ENCODE measurements around the gene CEP170B.
A peak's percentile ranks its signal among the peaks of the same experiment; 100 is the strongest.
"Not testable (repeated sequence)": the region's sequence is repeated elsewhere in the genome, so short reads cannot be mapped to it uniquely, and the experiment has no call there.

CEP170B gene

DNA sequence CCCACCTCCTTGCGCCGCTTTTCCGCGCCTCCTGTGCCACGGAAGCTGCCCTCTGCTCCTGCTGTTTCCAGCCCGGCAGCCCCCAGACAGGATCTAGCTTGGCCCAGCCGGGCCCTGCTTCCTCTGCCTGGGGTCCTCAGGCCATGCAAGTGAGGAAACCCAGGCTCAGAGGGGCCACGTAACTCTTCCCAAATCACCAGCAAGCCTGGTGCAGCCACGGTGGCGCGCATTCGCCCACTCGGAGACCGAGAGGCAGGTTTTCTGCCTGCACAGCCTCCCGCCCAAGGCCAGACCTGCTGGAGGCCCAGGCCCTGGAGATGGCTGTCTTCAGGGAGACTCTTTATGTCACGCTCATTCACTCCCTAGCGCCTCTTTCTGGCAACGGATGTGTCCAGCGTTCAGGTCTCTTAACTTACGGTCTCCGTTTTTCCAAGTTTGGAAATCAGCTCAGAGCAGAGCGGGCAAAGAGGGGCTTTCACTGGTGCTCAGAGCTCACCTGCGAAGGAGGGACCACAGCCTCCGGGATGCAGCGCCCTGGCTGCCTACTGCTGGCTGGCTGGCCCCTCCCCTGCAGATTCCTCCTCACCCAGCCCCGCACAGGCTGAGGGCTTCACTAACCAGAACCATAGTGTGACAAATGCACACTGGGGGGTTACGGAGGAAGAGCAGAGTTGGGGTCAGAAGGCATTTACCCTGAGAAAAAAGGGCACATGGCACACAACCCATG is 20.6 kb upstream of the CEP170B start:
- peak; percentile 61 for DNase-seq (ENCODE audit: low spot score)

DNA sequence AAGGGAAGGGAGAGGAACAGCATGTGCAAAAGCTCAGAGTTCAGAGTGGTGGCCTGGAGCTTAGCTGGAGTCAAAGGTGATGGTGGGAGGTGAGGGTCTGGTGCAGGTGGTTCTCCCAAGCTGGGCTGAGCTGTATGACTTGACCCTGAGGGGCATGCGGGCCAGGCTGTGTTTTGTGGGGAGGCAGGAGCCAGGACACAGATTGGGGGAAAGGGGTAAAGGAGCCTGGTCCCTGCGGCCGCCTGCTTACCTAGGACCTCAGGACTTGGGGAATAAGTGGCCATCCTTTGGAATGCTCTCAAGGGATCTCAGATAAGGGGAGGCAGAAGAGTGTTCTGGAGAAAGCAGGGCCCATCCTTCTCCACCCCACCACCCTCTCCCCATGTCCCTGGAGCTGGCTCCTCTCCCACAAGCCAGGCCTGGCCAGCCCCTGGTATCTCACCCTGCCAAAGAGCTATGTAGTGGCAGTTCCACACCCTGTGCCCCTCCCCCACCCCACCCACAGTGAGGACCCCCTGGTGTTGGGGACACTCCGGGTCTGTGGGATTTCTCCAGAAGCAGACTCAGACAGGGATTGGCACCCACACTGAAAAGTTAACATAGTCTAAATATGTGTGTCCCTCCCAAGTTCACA is 19.9 kb upstream of the CEP170B start:
- DNase-seq (ENCODE audit: low spot score) = no peak

DNA sequence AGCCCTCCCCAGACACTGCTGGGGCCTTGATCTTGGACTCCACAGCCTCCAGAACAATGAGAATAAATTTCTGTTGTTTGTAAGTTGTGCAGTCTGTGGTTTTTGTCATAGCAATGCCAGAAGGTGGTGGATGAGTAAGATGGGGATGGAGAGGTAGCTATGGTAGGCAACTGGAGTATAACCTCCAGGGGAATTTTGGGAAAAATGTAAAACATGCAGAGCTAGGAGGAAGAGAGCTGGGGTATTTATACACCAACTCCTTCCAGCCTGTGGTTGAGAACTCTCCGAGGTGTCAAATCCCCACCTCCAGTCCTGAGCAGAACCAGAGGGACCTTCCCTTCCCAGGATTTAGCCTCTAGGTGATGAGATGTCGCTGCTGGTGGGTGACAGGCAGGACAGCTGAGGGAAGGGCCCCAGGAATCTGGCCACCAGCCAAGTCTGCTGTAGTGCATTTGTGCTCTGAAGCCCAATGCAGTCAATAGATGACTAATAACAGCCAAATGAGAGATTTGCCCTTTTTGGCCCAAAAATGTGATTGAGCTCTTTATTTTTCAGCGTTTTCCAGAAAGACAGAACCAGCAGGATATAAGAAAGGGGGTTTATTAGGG is 19.1 kb upstream of the CEP170B start:
- DNase-seq (ENCODE audit: low spot score) = no peak

DNA sequence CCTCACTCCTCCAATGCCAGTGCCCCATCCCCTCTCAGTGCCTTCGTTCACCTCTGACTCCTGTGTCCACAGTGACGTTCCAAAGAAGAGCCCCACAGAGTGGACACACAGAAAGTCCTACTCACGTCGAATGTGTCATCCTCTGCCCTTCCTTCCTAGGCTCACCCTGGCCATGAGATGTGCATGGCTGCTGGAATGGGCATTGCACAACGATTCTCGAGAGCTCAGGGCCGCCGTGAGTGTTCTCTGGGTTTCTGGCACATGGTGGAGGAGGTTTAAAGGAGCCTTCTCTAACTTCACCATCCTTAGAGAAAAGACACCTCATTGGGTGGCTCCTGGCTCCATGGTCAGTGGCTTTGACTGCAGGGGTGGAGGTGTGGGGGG is 12.8 kb upstream of the CEP170B start:
- no peak for DNase-seq (ENCODE audit: low spot score)

DNA sequence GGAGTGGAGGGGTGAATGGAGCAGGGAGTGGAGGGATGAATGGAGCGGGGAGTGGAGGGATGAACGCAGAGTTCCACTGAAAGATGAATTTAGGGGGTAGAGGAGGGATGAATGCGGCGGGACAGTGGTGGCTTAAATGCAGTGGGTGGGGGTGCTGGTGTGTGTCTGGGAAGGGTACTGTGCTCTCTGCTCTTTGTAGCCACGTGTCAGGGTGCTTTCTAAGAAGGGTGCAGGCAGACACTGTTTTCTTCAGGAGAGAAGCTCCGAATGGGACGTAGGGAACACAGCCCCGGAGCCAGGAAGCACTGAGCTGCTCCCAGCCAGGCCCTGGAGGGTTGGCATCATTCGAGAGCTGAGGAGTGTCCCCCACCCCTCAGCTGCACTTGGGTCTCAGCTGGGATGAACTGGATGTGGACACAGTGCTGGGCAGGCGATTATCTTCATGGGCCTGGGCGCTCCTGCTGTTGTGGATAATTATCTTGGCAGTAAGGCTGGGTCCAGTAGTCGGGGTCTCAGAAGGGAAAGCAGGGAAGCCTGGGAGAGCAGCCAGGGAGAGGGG is 9.5 kb upstream of the CEP170B start:
- no peak for DNase-seq (ENCODE audit: low spot score)

DNA sequence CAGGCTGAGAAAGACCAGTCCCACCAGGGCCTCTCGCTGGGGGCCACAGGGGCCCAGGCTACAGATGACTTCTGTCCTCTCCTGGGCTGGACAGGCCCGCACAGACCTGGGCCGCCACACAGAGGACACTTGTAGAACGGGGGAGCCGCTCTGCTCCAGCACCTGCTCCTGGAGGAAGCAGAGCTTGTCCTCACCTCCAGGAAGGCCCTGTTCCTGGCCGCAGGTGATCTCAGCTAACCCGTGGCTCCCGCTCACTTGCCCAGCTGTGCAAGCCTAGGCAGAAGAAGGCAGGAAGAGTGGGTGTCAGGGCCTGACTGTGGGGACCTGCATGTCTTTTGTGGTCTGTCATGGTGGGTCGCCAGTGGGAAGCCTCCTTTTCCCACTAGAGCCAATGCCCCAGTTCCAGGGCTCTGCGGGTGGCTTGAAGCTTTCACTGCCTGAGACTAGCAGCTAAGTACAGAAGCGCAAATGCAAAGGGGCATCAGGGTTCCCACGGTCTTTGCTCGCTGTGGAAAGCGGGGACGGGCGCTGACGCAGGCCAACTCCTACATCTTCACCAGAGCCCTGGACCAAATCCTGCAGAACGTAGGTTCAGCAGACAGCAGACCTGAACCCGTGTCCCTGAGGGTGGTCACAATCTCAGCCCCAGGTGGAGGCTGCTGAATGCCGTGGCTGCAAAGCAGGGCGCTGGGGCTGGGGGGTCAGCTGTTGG is 8.8 kb upstream of the CEP170B start:
- DNase-seq (ENCODE audit: low spot score) = no peak

DNA sequence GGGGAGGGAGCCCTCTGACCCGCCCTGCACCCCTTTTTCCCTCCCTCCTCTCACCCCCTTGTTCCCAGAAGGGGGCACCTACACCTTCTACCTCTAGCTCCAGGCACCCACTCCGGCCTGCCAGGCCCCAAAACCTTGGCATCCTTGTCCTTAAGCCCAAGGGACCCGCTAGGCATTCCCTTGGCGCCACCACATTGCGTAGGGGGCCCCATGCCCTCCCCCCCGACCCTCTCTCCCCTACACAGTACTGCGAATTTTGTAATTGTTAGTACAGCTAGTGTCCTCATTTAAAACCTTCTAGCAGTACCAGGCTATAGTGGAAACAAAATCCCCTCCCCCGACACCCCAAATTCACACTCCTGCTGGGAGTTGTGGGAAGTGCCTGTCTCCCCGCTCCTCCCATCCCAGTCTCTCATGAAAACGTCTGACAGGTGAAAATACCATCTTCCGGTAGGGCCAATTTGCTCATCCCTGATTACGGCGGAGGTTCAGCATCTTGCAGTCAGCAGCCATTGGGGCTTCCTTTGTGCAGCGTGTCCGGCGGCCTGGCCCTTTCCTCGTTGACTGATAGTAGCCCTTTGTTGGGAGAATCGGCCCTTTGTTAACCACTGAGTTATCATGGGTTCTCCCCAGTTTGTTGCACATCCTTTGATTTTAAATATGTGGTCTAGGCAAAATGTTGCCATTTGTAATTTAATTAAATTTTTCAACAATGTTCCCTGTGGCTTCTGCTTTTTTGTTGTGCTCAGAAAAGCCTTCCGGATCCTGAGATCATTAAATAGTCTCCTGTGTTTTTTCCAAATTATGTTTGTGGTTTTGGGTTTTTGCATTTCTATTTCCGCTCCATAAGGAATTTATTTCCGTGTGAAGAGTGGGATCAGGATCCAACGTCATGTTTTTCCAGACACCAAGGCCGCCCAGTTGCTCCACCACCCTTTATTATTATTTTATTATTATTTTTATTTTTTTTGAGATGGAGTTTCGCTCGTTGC is 7.9 kb upstream of the CEP170B start:
- DNase-seq (ENCODE audit: low spot score) = no peak

DNA sequence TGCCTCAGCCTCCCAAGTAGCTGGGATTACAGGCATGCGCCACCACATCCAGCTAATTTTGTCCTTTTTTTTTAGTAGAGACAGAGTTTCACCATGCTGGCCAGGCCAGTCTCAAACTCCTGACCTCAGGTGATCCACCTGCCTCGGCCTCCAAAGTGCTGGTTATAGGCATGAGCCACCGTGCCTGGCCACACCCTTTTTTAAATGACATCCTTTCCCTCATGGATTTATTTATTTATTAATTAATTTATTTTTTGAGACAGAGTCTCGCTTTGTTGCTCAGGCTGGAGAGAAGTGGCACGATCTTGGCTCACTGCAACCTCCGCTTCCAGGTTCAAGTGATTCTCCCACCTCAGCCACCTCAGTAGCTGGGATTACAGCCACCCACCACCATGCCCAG is 7.1 kb upstream of the CEP170B start:
- not testable (repeated sequence) for DNase-seq (ENCODE audit: low spot score)

DNA sequence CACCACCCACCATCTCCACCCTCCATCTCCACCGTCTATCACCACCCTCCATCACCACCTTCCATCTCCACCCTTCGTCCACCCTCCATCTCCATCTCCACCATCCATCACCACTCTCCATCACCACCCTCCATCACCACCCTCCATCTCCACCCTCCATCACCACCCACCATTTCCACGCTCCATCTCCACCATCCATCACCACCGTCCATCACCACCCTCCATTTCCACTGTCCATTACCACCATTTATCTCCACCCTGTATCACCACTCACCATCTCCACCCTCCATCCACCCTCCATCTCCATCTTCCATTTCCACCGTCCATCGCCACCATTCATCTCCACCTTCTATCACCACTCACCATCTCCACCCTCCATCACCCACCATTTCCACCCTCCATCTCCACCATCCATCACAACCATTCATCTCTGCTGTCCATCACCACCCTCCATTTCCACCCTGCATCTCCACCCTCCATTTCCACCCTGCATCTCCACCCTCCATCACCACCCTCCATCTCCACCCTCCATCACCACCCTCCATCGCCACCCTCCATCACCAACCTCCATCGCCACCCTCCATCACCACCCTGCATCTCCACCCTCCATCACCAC is 6.1 kb upstream of the CEP170B start:
- DNase-seq (ENCODE audit: low spot score) = no peak

DNA sequence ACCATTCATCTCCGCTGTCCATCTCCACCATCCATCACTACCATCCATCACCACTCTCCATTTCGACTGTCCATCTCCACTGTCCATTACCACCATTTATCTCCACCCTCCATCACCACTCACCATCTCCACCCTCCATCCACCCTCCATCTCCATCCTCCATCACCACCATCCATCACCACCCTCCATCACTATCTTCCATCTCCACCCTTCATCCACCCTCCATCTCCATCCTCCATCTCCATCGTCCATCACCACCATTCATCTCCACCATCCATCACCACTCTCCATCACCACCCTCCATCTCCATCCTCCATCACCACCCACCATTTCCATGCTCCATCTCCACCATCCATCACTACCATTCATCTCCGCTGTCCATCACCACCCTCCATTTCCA is 5.2 kb upstream of the CEP170B start:
- DNase-seq (ENCODE audit: low spot score) = no peak

DNA sequence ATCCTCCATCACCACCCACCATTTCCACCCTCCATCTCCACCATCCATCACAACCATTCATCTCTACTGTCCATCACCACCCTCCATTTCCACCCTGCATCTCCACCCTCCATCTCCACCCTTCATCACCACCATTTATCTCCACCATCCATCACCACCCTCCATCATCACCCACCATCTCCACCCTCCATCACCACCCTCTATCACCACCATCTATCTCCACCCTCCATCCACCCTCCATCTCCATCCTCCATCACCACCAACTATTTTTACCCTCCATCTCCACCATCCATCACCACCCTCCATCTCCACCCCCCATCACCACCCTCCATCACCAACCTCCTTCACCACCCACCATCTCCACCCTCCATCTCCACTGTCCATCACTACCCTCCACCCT is 4.7 kb upstream of the CEP170B start:
- DNase-seq (ENCODE audit: low spot score) = no peak

DNA sequence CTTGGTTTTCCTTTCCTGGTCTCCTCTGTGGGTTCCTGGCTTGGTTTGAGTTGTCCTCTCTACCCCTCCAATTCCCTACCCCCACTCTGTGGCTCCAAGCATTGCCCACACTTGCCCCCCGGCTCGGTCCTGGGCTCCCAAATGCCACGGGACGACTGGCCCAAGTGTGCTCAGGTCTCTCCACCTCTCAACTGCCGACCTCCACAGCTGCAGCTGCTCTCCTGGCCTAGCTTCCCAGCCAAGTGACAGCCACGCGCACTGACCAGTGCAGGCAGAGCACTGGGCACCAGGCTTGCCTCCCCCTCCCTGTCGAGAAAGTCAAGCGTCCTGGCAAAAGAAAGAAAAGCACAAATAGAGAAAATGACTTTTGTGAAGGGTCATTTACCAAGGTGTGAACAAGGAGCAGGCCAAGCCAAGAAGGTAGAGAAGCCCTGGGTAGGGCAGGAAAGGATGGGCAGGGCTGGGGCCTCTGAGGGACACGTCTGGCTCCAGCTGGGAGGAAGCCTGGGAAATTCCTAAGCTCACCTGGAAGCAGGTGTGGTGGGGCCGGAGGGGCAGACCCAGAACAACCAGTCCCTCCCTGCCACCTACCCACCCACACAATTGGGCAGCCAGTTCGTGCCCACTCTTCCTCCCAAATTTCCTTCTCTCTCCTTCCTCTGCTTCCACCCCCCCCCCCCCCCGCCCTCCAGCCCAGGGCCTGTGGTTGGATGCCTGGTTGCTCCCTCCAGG is 1.8 kb upstream of the CEP170B start:
- no peak for DNase-seq (ENCODE audit: low spot score)

DNA sequence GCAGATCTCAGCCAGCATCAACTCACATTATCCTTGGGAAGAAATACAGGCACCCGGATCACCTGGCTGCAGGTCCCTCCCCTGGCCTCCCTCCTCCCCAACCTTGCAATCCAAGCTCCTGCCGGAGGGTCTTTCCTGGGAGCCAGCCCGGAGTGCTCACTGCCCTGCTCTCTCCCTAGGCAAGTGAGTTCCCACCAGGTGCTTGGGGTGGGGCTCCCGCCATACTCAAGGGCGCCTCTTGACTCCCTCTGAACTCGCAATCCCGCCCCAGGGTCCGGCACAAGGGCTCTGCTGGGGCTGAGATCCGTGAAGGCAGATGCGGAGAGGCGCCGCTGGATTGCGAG is 1.2 kb upstream of the CEP170B start:
- DNase-seq (ENCODE audit: low spot score) = no peak

DNA sequence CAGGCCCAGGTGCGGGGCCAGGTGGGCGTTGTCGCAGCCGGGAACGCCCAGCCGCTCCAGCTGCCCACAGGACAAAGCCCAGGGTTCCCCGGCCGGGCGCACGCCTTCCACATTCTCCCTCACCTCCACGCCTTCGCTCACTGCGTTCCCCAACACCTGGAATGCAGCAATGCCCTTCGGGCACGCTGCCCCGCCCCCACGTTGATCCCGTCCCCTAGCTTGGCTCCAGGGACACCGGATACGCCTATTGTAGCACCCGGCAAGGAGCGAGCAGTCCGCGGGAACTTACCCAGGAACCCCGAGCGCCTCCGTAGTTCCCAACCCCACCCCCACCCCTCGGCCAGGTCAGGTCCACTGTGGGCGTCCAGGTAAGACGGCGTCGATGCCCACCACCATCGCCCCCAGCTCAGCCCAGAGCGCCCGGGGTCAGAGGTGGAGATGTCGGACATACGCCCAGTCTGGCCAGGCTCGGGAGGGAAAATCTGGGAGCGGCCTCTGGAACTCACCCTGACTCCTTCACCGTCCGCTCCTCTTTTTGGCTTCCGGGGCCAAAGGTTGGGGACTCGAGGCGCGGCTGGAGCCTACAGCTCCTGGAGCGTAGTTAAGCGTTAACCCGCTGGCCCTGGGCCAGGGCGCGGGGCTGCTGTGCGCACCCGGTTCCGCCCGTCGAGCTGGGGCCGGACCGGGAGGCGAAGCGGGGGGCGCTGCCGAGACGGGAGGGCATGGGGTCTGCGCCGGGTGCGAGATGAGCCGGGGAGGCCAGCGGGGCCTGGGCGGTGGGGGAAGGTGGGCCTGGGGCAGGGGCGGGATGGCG is 594 bp upstream of the CEP170B start:
- DNase-seq (ENCODE audit: low spot score) = no peak

DNA sequence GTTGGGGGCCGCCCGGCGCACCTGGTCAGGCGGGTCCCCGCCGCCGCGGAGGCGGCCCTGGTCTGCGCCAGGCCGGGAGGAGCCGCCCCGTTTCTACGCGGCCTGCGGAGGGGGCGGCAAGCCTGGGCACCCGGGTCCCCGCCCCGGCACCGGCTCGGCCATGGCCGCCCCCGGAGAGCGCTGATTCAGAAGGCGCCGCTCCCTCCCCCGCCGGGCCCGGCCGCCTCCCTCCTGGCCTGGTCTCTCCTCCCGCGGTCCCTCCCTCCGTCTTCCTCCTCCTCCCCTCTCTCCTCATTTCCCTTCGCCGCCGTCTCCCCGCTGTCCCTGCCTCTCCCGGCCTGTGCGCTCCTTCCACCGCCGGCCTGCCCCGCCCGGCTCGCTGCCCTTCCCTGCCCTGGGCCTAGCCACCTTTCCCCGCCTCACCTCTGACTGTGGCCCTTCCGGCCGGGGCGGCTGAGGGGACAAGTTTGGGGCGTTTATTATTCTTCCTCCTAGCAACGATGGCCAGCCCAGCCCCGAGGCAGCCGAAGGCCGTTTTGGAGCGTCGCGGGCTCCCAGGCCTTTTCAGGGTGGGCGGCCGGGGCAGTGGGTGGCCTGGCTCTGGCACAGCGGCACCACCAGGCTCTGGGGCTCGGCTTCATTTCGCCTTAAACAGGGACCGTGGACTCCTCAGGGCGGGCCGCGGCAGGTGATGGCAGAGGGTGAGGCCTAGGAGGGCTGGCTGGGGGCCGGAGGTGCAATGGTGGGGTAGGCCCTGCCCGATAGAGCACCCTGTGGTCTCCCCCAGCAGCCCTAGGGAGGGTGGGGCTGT is 768 bp downstream of the CEP170B start:
- DNase-seq (ENCODE audit: low spot score) = peak; percentile 56

DNA sequence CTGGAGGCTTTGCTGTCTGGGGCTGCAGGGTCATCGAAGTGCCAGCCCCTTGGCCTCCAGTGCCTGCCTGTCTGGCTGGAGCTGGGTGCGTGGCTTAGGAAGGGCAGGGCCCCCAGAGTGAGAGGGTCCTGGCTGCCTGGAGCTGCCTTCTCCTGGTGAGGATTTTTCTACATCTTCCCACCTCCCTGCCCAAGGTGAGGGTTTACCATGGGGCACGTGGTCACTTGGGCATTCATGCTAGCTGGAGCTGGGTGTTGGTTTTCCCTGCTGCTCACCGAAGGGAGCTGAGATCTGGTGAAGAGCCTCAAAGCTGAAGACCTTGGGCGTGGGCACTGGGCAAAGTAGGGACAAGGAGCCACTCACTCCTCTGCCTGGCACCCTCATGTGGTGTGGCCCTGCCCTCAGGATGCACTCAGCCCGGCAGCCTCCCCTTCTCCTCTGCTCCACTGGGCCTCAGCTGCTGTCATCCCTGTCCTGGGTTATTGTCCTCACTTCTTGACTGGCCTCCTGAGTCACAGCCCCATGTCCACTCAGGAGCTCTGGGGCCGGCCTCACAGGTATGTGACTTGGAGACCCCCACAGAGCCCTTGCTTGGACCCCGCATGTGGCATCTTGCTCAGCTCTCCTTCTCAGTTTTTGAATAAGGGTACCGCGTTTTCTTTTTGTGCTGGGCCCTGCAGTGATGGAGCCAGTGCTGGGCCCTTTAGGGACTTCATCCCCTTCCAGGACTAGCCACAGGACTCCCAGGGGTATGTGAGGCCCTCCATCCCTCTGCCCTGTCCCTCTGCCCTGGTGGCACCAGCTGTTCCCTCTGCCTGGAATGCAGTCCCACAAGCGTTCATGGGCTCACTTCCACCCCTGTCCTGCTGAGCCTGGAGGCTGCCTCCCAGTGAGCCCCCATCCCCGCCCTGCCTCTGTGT is 1.6 kb downstream of the CEP170B start:
- DNase-seq (ENCODE audit: low spot score) = no peak

DNA sequence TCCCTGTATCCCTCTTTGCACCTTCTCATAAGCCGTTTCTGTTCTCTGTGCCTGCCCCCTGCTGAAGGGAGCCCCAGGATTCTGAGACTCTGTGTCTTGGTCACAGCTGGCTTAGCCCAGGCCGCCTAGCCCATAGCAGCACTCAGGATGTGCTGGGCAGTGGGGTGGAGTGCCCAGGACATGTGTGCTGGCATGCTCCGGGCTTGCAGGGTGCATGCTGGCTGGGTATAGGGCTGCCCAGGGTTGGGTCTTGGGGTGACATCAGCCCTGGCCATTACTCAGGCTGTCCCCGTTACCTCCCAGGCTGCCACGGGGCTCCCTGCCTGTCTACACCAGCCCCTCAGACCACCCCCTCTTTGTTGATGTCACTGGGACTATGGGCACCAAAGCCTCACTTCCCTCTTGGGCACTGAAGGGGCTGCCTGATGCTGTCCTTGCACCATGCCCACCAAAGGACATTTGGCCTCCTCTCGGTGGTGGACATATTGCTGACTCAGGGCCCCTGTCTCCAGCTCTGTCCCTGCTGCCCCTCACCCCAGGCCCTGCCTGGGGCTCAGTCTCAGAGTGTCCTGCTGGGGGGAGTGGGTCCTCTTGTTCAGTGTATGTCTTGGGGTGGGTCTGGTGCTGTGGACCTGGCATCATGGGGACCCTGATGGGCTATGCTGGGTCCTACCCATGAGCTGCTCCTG is 2.4 kb downstream of the CEP170B start:
- no peak for DNase-seq (ENCODE audit: low spot score)

Measured in cerebellar cortex (tissue), 1 donor.